Activated CD8-positive, alpha-beta memory T cell treated with anti-CD3 and anti-CD28 coated beads for 4 hours (primary cell): Measurements from ENCODE around the gene SERINC3.
"Not testable (repeated sequence)": the region's sequence is repeated elsewhere in the genome, so short reads cannot be mapped to it uniquely, and the experiment has no call there.

Experiments used
- DNase-seq, 2 donors: peaks; one replicate each; pipeline ENCODE4 v3.0.0-alpha.2; 2020; ENCODE audit warnings: low read depth in 2 of 2

The SERINC3 gene

DNA sequence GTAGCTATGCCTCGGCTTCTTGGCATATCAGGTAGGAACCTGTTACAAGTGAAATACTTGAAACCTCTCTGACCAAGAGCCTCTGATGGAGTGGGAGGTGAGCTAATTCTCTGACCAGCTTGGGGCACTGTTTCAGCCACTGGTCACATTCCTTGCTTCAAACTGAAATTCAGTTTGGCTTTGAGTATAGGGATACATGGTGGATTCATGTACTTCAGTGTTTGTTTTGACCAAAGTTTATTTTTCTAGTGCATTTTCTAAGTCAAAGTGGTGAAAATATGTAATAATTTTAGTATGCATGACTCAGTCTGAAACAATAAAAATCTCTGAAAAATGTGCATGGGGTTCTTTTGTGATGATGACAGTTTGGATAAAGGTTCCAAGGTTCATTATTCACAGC lies 27.6 kb downstream of the SERINC3 start:
- no peak for DNase-seq

DNA sequence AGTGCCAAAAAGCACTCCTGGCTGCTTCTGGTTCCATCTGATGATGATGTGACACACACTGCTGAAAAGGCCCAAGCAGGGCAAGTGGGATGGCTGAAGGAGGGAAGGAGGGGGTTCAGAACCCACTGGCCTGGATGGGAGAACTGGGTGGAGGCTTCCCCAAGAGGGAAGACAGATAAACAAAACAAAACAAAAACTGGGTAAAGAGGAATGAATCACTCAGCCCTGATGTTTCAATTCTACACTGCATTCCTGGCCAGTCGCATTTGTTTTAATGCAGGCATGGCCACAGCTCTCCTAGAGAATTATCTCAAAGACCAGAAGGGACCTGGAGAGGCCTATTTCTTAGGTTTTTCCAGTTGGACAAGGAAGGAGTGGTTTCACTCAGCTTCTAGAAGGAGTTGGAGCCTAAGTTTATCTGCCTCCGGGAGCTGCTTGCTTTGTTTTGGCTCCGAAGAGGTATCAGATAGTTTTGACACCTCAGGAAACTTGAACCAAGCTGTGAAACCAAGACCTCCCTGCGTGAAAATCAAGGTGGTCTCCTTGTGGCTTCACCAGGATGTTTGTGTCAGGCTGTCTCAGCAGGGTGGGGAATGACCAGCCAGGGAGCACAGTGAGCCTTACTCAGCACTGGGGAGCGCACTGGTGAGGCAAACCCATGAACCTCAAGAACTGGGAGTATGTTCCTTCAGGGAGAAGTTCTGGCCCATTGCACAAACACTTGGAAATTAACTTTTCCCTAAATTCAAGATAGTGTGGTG lies 30.1 kb downstream of the SERINC3 start:
- no peak for DNase-seq

DNA sequence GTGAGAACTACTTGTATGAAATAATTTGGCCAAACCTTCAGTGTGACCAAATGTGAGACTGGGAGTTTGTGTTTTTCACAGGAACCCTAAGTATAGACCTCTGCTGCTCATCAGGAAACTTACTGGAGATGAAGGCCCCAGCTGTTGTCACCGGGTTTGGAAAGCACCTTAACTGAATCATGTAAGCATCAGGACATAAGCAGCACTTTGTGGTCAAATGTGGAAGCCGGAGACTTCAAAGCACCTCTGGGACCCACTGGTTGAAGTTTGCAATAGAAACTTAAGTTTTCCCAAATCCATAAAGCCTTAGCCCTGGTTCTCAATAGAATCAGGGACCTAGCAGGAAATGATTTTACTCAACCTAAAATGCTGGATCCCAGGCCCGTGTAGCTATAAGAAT lies 31.9 kb downstream of the SERINC3 start:
- no peak for DNase-seq

DNA sequence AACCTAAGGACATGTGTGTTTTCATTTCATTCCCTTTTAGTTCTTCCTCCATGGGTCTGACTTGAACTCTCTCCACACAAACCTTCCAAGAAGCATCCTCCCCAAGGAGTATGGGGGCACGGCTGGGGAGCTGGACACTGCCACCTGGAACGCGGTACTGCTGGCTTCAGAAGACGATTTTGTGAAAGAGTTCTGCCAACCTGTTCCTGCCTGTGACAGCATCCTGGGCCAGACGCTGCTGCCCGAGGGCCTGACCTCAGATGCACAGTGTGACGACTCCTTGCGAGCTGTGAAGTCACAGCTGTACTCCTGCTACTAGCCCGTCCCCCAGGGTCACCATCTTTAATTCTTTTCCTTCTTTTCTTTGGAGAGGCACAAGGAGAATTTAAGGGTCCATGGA lies 32.6 kb downstream of the SERINC3 start:
- no peak for DNase-seq

DNA sequence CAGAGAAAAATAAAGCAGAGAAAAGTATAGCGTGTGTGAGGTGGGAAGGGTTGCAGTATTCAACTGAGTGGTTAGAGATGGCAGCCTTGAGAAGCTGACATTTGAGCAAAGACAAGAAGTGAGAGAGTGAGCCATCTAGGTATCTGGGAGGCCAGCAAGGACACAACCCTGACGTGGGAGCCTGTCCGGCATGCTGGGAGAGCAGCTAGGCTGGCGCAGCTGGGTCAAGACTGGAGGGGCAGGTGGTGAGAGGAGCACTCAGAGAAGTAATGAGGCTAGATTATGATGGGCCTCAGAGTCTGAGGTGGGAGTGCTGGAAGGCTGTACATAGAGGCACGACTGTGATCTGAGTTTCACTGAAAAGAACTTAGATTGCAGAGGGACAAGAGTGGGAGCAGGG lies 33.3 kb downstream of the SERINC3 start:
- no peak for DNase-seq

DNA sequence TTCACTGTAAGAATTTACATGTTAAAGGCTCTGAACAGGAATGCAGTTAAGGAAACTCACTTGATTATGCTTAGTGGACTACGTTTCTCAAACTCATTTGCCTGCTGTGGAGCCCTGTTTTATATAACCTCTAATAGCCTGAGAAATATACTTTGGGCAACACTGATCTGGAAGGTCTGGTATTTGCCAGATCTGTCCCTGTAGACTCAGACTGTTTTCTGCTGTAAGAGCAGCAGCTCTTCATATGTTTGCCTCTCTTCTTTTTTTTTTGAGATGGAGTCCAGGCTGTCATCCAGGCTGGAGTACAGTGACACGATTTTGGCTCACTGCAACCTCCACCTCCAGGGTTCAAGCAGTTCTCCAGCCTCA lies 36.1 kb downstream of the SERINC3 start:
- DNase-seq: no peak

DNA sequence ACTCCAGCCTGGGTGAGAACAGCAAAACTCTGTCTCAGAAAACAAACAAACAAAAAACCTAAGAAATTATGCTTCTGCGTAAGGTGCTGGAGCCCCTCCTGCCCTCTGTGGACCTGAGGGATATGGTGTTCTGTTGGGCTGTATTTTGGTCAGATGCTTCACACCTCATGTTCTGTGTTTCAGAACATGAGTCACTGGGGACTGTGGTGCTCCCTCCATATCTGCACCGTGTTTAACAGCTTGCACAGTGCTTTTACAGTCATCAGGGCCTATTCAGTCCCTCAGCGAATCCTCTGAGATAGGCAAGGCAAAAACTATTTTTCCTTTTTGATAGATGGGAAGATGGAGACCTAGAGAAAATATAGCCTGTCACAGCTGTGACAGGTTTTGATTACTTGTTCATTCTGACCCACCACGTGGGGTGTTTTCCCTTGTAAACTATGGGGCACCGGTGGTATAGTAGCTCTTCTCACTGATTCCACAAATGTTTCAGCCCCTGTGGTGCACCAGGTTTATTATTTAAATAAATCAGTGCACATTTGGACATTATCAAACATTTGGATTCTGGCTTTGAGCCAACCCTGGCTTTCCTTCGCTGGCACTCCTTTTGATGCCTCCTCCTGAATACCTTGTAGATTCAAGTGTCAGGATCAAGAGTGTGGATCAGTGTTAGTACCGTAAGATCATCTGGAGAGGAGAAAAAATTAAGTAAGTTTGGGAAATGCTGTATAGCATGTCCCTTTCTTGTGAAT lies 36.6 kb downstream of the SERINC3 start:
- DNase-seq: no peak

DNA sequence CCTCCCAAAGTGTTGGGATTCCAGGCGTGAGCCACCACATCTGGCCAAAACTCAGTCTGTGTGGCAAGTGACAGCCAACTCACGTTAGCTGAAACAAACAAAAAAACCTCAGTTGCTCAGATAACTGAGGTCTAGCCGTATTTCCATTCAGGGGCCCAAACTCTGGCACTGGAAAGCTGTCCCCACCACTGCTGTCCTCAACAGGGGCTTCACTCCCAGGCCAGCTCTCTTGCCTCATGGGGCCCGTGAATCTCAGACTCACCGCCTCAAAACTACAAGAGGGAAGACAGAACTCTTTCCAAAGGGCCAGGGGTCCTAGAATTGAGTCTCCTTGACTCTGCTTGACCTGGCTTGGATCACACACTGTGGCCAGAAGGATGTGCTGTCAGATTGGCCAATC lies 38.8 kb downstream of the SERINC3 start:
- DNase-seq: no peak

DNA sequence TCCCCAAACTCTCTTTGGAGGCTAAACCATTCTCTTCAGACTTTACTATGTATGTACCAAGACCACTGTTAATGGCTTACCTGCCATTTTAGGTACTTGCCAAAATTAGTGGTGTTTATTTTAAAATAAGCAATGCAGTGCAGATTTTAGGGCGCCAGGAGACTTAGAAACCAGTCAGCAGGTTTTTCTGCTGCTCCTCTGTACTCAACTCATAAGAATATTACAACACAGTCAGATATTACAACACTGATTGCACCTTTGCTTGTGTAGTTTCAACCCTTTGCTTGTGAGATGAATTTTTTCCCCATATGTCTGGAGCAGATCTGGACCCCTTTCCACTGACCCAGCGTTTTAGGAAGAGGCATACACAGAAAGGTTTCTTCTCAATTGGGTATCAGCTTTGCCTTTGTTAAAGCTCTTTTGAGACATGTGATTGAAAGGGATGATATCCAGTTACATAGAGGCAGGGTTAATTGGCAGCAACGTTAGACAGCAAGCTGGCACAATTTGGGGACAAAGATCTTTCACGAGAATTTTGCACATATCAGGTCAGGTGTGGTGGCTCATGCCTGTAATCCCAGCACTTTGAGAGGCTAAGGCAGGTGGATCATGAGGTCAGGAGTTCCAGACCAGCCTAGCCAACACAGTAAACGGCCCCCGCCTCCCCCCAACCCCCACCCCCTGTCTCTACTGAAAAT lies 40.0 kb downstream of the SERINC3 start:
- no peak for DNase-seq

DNA sequence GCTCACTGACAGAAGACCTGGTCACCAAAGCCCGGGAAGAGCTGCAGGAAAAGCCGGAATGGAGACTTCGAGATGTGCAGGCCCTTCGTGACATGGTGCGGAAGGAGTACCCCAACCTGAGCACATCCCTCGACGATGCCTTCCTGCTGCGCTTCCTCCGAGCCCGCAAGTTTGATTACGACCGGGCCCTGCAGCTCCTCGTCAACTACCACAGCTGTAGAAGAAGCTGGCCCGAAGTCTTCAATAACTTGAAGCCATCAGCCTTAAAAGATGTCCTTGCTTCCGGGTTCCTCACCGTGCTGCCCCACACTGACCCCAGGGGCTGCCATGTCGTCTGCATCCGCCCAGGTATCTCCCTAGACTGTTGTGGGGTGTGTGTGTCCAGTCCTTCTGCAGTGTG lies 41.8 kb downstream of the SERINC3 start:
- DNase-seq: no peak

DNA sequence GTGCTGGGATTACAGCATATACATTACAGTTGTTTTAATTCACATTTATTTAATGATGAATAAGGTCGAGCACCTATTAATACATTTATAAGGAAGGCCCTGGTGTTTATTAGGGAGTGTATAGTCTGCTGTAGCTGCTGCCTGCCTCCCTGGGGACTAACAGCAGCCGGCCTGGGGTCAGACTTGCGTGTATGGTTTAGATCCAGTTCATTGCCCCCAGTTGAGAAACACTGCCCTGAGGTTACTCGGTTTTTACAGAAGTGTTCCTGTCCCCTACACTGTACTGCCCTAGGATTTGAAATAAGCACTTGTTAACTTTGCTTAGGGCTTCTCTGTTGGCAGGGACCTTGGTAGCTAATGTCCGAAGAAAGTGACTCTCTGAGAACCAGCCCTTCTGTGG lies 42.2 kb downstream of the SERINC3 start:
- DNase-seq: no peak

DNA sequence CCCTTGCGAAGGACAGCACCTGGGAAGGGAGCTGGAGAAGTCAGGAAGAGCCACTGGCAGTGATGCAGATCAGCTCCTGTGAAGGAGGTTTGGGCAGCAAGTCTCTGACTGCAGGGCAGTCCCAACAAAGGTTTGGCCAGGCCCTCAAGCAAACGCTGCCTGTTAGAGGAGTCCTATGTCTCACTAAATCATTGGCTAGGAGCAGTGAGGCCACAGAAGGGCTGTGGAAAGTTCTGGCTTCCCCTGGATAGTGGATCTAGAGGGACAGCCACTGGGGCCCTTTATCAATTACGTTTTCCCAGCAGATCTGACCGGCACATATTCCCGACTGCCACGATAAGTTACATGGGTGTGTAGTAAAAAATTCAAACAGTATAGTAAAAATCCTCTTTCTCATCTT lies 43.7 kb downstream of the SERINC3 start:
- no peak for DNase-seq

DNA sequence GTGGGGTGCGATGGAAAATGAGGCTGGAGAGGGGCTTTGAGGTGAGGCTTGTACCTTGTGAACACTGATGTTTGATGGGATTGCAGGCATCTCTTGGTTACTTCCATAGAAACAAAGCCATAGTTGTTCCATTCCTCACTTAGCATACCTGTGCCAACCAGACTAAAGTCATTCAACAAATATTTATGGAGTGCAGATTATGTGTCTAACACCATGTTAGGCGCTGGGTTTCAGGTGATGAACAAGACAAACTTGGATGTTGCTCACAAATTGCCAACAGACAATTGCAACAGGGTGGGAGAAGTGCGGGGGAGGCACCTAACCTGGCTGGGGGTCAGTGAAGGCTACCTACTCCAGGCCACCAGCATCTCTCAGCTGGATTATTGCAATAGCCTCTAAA lies 44.7 kb downstream of the SERINC3 start:
- no peak for DNase-seq

DNA sequence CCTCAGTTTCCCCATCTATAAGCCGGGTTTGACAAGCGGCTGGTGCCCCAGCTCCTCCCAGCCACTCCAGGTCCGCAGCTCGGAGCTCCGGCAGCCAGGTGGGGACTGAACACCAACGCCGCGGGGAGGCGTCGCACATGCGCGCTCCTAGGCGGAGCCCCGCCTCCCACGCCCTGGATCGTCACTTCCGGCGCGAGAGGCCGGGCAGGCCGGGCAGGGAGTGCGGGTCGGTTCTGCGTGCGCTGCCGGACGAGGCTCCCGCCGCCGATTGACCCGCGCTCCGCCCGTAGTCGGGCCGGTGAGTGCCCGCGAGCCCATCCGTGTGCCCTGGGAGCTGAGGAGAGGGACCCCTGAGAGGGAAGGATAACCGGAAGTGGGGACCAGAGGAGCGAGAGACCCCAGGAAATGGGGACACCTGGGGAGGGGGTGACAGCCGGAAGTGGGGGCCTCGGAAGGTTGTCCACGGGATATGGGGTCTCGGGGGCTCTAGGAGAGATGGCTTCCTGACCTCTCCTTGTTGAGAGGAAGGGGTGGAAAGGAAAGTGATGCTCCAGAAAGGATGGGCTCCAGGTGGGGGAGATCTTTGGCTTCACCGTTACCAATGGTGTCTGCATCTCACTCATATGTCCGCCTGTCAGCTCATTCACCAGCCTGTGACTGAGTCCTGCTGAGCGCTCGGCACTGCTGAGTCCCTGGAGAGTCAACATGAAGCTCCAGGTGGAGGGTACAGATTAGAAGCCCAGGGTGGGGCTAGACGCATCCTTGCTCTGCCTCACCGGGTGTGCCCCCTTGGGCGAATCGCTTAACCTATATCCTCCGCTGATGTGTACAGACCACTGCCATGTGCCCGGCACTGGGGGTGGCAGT lies 45.9 kb downstream of the SERINC3 start, which contains the start of gene TTPAL:
TTPAL (plus strand) TSS at position 181 of the 867 bp plus-strand sequence. CDS start 4,126 bp downstream, outside the sequence.
- DNase-seq: peak; percentile 78 to 81

DNA sequence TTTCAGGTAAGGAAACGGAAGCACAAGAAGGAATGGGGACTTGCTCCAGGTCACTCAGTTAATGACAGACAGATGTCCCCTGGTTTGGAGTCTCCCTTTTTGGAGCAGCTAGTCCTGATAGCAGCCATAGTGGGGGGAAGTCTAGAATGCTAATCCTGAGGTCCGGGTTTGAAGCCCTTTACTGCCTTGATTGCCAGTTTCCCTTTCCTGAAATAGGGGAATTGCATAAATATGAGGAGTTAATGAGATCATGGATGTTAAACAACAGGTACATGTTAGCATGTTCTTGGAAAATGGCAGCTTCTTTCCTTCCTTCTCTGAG lies 46.5 kb downstream of the SERINC3 start:
- DNase-seq: no peak

DNA sequence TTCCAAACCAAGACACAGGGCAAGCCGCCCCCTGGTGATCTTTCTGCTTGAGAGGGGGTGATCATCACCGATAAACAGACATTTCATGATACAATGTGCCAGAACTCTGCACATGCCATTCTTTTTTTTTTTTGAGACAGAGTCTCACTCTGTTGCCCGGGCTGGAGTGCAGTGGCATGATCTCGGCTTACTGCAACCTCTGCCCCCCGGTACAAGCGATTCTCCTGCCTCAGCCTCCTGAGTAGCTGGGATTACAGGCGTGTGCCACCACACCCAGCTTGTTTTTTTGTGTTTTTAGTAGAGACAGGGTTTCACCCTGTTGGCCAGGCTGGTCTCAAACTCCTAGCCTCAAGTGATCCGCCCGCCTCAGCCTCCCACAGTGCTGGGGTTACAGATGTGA lies 49.6 kb downstream of the SERINC3 start:
- not testable (repeated sequence) for DNase-seq

DNA sequence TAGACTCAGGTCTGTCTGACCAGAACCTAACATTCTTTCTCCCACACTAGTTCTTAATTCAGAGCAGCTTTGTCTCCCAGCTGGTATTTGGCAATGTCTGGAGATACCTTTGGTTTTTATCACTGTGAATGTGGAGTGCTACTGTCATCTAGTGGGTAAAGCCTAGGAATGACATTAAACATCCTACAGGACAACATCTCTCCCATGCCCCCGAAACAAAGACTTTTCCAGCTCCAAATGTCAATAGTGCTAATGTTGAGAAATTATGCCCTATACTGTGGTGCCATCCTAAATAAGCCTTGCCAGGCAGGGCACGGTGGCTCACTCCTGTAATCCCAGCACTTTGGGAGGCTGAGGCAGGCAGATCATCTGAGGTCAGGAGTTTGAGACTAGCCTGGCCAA lies 50.4 kb downstream of the SERINC3 start:
- no peak for DNase-seq

DNA sequence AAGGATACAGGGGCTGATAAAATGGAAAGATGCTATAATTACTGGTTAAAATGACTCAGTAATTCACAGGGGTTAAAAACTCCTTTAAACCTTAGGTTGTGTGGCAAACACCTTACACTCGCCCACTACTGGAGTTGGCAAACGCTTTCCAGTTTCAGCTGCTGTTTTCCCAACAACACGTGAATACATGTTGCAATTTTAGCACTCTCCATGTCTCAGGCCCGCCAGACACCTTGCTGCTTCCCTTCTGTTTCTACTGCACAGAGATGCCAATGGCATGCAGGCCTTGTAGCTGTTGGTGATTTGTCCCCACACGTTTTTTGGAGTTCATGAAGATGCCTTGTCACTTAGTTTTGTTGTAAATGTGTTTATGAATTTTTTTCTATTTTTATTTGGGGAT lies 51.5 kb downstream of the SERINC3 start:
- no peak for DNase-seq

DNA sequence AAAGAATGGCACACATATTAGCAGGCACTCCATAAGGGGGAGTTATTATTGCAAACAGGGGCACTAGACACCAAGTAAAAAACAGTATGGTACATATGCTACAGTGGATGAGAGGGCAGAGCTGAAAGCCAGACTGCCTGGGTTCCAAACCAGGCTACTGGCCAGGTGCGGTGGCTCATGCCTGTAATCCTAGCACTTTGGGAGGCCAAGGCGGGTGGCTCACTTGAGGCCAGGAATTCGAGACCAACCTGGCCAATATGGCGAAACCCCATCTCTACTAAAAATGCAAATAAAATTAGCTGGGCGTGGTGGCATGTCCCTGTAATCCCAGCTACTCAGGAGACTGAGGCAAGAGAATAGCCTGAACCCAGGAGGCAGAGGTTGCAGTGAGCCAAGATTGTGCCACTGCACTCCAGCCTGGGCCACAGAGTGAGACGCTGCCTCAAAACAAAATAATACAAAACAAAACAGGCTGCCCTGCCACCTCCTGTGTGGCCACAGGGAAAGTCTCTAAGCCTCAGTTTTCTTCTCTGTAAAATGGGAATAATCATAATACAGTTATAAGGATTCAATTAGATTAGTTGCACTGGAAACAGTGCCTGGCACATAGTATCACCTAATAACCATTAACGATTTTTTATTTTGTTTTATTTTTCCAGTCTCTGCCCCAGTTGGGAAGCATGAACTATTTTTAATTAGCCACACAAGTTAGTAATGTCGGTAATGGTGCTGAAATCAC lies 53.7 kb downstream of the SERINC3 start:
- DNase-seq: no peak

DNA sequence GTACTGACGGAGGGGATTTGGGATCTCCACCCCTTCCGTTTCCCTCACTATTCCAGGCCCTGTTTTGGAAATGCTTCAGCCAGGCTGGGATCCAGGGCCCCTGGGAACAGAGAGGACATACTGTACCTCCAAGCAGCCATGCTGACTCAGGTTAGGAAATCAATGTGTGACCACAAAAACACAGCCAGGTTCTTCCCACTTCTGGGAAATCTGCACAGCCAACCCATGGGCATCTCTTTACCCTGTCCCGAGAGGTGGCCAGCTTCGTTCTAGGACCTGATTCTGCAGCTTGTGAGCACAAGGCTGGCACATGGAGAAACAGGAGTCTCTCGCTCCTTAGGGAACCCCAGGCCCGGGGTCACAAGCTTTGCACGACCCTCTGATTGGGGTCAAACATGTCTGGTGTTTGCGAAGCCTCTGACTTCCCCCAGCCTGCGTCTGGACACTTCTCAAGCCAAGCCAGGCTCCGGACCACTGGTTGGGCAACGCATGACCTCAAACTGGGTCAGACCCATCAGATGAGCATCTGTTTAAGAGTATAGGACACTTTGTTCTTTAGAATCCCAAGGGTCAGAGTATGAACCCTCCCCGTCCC lies 54.5 kb downstream of the SERINC3 start:
- DNase-seq: no peak
